Activated CD8-positive, alpha-beta memory T cell treated with anti-CD3 and anti-CD28 coated beads for 36 hours (primary cell): ENCODE results near the gene MAP1LC3B. TPM values are rescaled to one million over a fixed set of nuclear protein-coding genes. Genes with fewer than 3 reads are reported as not detected.

Experiments
- CTCF ChIA-PET: fragments of 350-600 bp; sonication (Branson Sonifier 250); formaldehyde crosslinking; loops from one replicate; lab custom pipeline; 2021; ENCODE audit warnings: antibody characterized with exemption; lab: Charles Lee
- POLR2A ChIA-PET: fragments of 350-600 bp; sonication (Branson Sonifier 250); formaldehyde crosslinking; loops from one replicate; lab custom pipeline; 2021; ENCODE audit warnings: antibody characterized with exemption; lab: Charles Lee
- total RNA-seq, 2 experiments: library from RNA; stranded (reverse); gene quantifications; one replicate each; pipeline ENCODE4 v1.2.3, GENCODE V29; 2021

MAP1LC3B gene
- 10 to 100 TPM; 49.9 to 50.3 TPM for total RNA-seq

- POLR2A ChIA-PET, result interaction anchor here (0.5 to 2.1 kb wide), 2 partner anchors 9 to 10 kb away, joined by 3 to 16 read pairs; partner anchors contain the start of gene FBXO31
- CTCF ChIA-PET, result interaction anchor here (1.0 to 3.0 kb wide), 3 partner anchors 11 to 244 kb away, joined by 3 to 22 read pairs (median 5); no protein-coding TSS in a partner anchor
Measured at GRCh38 chr16:87391950-87392820, at the start of gene MAP1LC3B. MAP1LC3B (plus strand) TSS chr16:87392336; CDS start chr16:87392428, 92 bp downstream.

GRCh38 chr16:87342504-87342903, 49.6 kb upstream of the MAP1LC3B start:
- CTCF ChIA-PET, result no interaction called here

GRCh38 chr16:87342978-87343752, 49.0 kb upstream of the MAP1LC3B start:
- CTCF ChIA-PET, result no interaction called here

More at GRCh38 chr16:87342504-87342903, 49.6 kb upstream of the MAP1LC3B start:
- POLR2A ChIA-PET, result no interaction called here

GRCh38 chr16:87343753-87344050, 48.4 kb upstream of the MAP1LC3B start:
- CTCF ChIA-PET, result no interaction called here

More at GRCh38 chr16:87342978-87343752, 49.0 kb upstream of the MAP1LC3B start:
- POLR2A ChIA-PET, result no interaction called here

GRCh38 chr16:87344165-87344930, 47.8 kb upstream of the MAP1LC3B start:
- ChIA-PET POLR2A (no interaction called here), CTCF (no interaction called here)

More at GRCh38 chr16:87343753-87344050, 48.4 kb upstream of the MAP1LC3B start:
- POLR2A ChIA-PET, result no interaction called here

- CTCF ChIA-PET, result no interaction called here
- POLR2A ChIA-PET, result no interaction called here
Measured at GRCh38 chr16:87344931-87345631, 47.1 kb upstream of the MAP1LC3B start.

- CTCF ChIA-PET, result no interaction called here
- POLR2A ChIA-PET, result no interaction called here
Measured at GRCh38 chr16:87345726-87346424, 46.3 kb upstream of the MAP1LC3B start.

- ChIA-PET CTCF (no interaction called here), POLR2A (no interaction called here)
Measured at GRCh38 chr16:87346517-87347060, 45.5 kb upstream of the MAP1LC3B start.

GRCh38 chr16:87347932-87348615, 44.1 kb upstream of the MAP1LC3B start:
- ChIA-PET CTCF (no interaction called here), POLR2A (no interaction called here)

GRCh38 chr16:87348616-87349157, 43.4 kb upstream of the MAP1LC3B start:
- ChIA-PET POLR2A (no interaction called here), CTCF (no interaction called here)

GRCh38 chr16:87350031-87350430, 42.1 kb upstream of the MAP1LC3B start:
- POLR2A ChIA-PET, result no interaction called here

GRCh38 chr16:87350681-87351319, 41.3 kb upstream of the MAP1LC3B start:
- ChIA-PET POLR2A (no interaction called here), CTCF (interaction anchor here (1.2 kb wide), 1 partner anchor 10 kb away, joined by 4 read pairs; no protein-coding TSS in a partner anchor)

More at GRCh38 chr16:87350031-87350430, 42.1 kb upstream of the MAP1LC3B start:
- CTCF ChIA-PET, result interaction anchor here (1.2 kb wide), 1 partner anchor 11 kb away, joined by 4 read pairs; no protein-coding TSS in a partner anchor

- ChIA-PET POLR2A (no interaction called here), CTCF (no interaction called here)
Measured at GRCh38 chr16:87351320-87351698, 40.8 kb upstream of the MAP1LC3B start.

- POLR2A ChIA-PET, result no interaction called here
- CTCF ChIA-PET, result no interaction called here
Measured at GRCh38 chr16:87352818-87353217, 39.3 kb upstream of the MAP1LC3B start.

- ChIA-PET CTCF (no interaction called here), POLR2A (no interaction called here)
Measured at GRCh38 chr16:87353613-87354012, 38.5 kb upstream of the MAP1LC3B start.

- ChIA-PET POLR2A (interaction anchor here (0.7 kb wide), 1 partner anchor 356 kb away, joined by 5 read pairs; no protein-coding TSS in a partner anchor), CTCF (no interaction called here)
Measured at GRCh38 chr16:87356491-87356853, 35.7 kb upstream of the MAP1LC3B start.

- CTCF ChIA-PET, result interaction anchor here (1.3 kb wide), 1 partner anchor 18 kb away, joined by 3 read pairs; no protein-coding TSS in a partner anchor
Measured at GRCh38 chr16:87358250-87358649, 33.9 kb upstream of the MAP1LC3B start.

More at GRCh38 chr16:87358250-87358649, 33.9 kb upstream of the MAP1LC3B start:
- POLR2A ChIA-PET, result no interaction called here
